Testis (tissue), 2 donors: ENCODE measurements around the gene PTER.

Source experiments
- POLR2A ChIP-seq: fragments of 450-650 bp; IDR thresholded peaks from one replicate; pipeline ENCODE4 v1.6.1; 2017; ENCODE audit warnings: antibody characterized with exemption, mild to moderate bottlenecking, moderate library complexity
- TF ChIP-seq, protein P1 (sequence below), 3 experiments: fragments of 450-650 bp in 2 of 3; fragments of 200-600 bp in 1 of 3; sonication (generic) in 1 of 3; IDR thresholded peaks; one replicate each; pipeline ENCODE4 v1.5.1; 2016 to 2019; ENCODE audit warnings: antibody characterized with exemption in 3 of 3, mild to moderate bottlenecking in 2 of 3, moderate library complexity in 1 of 3

DNA sequence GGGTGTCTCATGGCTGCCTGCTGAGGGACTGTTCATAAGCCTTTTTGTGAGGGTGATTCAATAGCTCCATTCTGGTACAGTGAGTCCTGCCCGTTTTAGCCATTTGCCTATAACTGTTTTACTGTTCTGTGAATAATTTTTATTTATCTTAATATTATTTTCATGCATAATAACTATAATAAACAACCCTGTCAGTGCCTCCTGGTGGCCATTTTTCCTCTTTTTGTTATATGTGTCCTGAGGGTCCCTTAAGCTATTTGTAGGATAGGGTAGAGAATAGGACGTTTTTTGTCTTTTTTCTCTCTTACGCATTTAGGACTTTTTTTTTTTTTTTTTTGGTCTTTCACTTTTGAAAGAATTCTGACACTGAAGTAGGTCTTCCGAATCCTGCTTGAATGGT, 82.0 kb downstream of the PTER start:
- TF ChIP-seq, protein P1, sequence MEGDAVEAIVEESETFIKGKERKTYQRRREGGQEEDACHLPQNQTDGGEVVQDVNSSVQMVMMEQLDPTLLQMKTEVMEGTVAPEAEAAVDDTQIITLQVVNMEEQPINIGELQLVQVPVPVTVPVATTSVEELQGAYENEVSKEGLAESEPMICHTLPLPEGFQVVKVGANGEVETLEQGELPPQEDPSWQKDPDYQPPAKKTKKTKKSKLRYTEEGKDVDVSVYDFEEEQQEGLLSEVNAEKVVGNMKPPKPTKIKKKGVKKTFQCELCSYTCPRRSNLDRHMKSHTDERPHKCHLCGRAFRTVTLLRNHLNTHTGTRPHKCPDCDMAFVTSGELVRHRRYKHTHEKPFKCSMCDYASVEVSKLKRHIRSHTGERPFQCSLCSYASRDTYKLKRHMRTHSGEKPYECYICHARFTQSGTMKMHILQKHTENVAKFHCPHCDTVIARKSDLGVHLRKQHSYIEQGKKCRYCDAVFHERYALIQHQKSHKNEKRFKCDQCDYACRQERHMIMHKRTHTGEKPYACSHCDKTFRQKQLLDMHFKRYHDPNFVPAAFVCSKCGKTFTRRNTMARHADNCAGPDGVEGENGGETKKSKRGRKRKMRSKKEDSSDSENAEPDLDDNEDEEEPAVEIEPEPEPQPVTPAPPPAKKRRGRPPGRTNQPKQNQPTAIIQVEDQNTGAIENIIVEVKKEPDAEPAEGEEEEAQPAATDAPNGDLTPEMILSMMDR (IDR thresholded peaks at IDR 0.05) = peak in 1 of 3 experiments; percentile 24
- no peak for TF ChIP-seq POLR2A
